Ascending aorta (tissue), 2 donors: ENCODE results near the gene CLP1. TPM values are rescaled to one million over a fixed set of nuclear protein-coding genes. Genes with fewer than 3 reads are reported as not detected.
A peak's percentile ranks its signal among the peaks of the same experiment; 100 is the strongest.
"Not testable (repeated sequence)": the region's sequence is repeated elsewhere in the genome, so short reads cannot be mapped to it uniquely, and the experiment has no call there.

Experiments used
- DNase-seq, 2 donors: peaks; one replicate each; pipeline ENCODE4 v3.0.0-alpha.2; 2019; ENCODE audit warnings: low spot score in 2 of 2
- H3K27ac ChIP-seq, 2 donors: fragments of 200-600 bp; sonication (generic); one replicate each; pipeline ENCODE4 v1.5.1; 2016 to 2017; ENCODE audit warnings: mild to moderate bottlenecking in 1 of 2
- H3K27me3 ChIP-seq: fragments of 200-600 bp; sonication (generic); one replicate; pipeline ENCODE4 v1.5.1; 2017
- H3K36me3 ChIP-seq, 2 donors: fragments of 200-600 bp; sonication (generic); one replicate each; pipeline ENCODE4 v1.5.1; 2016
- H3K4me1 ChIP-seq, 2 donors: fragments of 200-600 bp; sonication (generic); one replicate each; pipeline ENCODE4 v1.5.1; 2016 to 2017; ENCODE audit warnings: mild to moderate bottlenecking in 1 of 2
- H3K4me3 ChIP-seq, 2 donors: fragments of 200-600 bp; sonication (generic); one replicate each; pipeline ENCODE4 v1.5.1; 2016 to 2017; ENCODE audit warnings: mild to moderate bottlenecking in 1 of 2
- H3K9me3 ChIP-seq, 2 donors: fragments of 200-600 bp; sonication (generic); one replicate each; pipeline ENCODE4 v1.5.1; 2016
- intact Hi-C: fragments of 100-400 bp; cut with DNase I; formaldehyde crosslinking; loops from one replicate; pipeline ENCODE4 v1.15.1; 2023
- total RNA-seq: library from RNA; depleted of rRNA; stranded (reverse); fragments of >200 nt; gene quantifications from one replicate; pipeline ENCODE4 v1.1.0, GENCODE V29; 2016
- TF ChIP-seq, protein P1 (sequence below), 3 experiments: fragments of 200-600 bp in 2 of 3; fragments of 450-650 bp in 1 of 3; sonication (generic) in 2 of 3; IDR thresholded peaks; one replicate each; pipeline ENCODE4 v1.5.1; 2016 to 2019; ENCODE audit warnings: antibody characterized with exemption in 3 of 3, mild to moderate bottlenecking in 1 of 3, moderate library complexity in 1 of 3

The CLP1 gene
- total RNA-seq, 1 donor from 2014 or later: 1.2 TPM

DNA sequence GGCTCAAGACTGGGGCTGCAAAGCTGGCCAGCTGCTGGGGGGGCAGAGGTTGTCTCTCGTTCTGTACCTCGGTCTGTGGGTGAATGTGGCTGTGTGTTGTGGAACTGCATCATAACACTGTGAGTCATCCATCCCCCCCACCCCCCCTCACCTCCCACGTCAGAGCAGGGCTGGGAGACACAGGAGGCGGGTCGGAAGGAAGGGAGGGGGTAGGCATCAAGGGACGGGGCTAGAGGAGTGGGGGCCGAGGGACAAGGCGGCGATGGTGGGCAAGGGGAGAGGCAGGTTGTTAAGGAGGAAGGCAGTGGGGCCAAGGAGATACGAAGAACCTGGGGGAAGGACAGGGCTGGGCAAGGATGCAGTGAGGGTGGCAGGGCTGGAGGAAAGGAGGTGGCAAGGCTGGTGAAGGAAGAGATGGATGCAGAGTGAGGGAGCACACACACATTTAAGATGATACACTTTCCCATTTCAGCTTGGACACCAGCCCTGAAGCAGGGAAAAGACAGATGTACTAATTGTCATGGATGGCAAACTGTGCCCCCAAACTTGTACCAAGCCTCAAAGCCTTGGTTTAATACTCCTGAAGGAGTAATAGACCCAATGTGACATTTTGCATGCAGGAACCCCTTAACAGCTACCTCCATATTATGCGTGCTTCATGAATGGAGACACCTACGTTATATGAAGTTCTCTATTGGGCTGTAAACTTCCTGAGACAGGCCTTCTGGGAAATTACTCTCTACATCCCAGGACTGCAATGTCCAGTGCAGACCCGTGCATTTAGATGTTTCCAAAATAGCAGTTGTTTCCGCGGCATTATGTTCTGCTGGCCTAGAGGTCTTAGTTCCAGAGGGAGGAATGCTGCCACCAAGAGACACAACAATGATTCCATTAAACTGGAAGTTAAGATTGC is 7.5 kb upstream of the CLP1 start, which contains the start of gene YPEL4:
TSS of gene YPEL4 (minus strand) at position 87 of the 913 bp plus-strand sequence. CDS start 2,805 bp downstream, outside the sequence.
- H3K4me3 ChIP-seq: peak within 1 kb of the TSS; percentile 43 to 59
- no peaks in the 10 kb centered on the region for H3K36me3 ChIP-seq
- peaks cover 3 to 36% of the 10 kb centered on the region in 2 donors for H3K4me1 ChIP-seq
- H3K27ac ChIP-seq: no peak within 1 kb of the TSS
- TF ChIP-seq, protein P1, sequence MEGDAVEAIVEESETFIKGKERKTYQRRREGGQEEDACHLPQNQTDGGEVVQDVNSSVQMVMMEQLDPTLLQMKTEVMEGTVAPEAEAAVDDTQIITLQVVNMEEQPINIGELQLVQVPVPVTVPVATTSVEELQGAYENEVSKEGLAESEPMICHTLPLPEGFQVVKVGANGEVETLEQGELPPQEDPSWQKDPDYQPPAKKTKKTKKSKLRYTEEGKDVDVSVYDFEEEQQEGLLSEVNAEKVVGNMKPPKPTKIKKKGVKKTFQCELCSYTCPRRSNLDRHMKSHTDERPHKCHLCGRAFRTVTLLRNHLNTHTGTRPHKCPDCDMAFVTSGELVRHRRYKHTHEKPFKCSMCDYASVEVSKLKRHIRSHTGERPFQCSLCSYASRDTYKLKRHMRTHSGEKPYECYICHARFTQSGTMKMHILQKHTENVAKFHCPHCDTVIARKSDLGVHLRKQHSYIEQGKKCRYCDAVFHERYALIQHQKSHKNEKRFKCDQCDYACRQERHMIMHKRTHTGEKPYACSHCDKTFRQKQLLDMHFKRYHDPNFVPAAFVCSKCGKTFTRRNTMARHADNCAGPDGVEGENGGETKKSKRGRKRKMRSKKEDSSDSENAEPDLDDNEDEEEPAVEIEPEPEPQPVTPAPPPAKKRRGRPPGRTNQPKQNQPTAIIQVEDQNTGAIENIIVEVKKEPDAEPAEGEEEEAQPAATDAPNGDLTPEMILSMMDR (IDR thresholded peaks at IDR 0.05): no peak
- peak; percentile 62 to 81 for DNase-seq
- H3K9me3 ChIP-seq: no peaks in the 10 kb centered on the region
- intact Hi-C loops: loop anchor here (5.0 kb wide), 1 partner anchor 313 kb away; the partner anchor contains the start of genes P2RX3 and SSRP1
- peaks cover 6% of the 10 kb centered on the region for H3K27me3 ChIP-seq

DNA sequence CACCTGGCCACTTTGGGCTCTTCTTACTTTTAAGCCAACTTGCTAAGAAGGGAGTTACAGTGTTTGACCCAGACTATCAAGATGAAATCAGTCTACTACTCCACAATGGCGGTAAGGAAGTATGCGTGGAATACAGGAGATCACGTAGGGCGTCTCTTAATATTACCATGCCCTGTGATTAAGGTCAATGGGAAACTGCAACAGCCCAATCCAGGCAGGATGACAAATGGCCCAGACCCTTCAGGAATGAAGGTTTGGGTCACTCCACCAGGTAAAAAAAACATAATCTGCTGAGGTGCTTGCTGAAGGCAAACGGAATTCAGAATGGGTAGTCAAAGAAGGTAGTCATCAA is 6.8 kb upstream of the CLP1 start:
- Histone ChIP-seq H3K27me3 (peaks cover 6% of the 10 kb centered on the region), H3K27ac (no peak overlapping the region), H3K9me3 (no peaks in the 10 kb centered on the region), H3K36me3 (no peaks in the 10 kb centered on the region), H3K4me3 (no peak overlapping the region), H3K4me1 (peaks cover 3 to 29% of the 10 kb centered on the region in 2 donors)
- TF ChIP-seq, protein P1 (IDR thresholded peaks at IDR 0.05): no peak
- intact Hi-C loops: no loop called here
- DNase-seq: no peak

DNA sequence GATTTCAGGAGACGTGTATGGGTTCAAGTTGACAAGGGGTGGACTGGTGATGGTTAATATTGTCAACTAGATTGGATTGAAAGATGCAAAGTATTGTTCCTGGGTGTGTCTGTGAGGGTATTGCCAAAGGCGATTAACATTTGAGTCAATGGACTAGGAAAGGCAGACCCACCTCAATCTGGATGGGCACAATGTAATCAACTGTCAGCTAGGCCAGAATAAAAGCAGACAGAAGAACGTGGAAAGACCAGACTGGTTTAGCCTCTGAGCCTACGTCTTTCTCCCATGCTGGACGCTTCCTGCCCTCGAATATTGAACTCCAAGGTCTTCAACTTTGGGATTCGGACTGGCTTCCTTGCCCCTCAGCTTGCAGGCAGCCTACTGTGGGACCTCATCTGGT is 6.2 kb upstream of the CLP1 start:
- Histone ChIP-seq H3K27ac (no peak overlapping the region), H3K4me3 (no peak overlapping the region), H3K4me1 (peaks cover 3 to 26% of the 10 kb centered on the region in 2 donors), H3K27me3 (peaks cover 6% of the 10 kb centered on the region), H3K36me3 (no peaks in the 10 kb centered on the region), H3K9me3 (no peaks in the 10 kb centered on the region)
- intact Hi-C loops: no loop called here
- TF ChIP-seq, protein P1 (IDR thresholded peaks at IDR 0.05): no peak
- DNase-seq: no peak

DNA sequence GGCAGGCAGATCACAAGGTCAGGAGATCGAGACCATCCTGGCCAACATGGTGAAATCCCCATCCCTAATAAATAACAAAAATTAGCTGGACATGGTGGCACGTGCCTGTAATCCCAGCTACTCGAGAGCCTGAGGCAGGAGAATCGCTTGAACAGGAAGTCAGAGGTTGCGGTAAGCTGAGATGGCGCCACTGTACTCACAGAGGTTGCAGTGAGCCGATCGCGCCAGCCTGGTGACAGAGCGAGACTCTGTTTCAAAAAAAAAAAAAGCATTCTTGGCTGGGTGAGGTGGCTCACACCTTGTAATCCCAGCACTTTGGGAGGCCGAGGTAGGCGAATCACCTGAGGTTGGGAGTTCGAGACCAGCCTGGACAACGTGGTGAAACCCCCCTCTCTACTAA is 5.3 kb upstream of the CLP1 start:
- intact Hi-C loops, H3K36me3 ChIP-seq, H3K27ac ChIP-seq, DNase-seq, H3K9me3 ChIP-seq, H3K27me3 ChIP-seq, H3K4me3 ChIP-seq: not testable (repeated sequence)
- H3K4me1 ChIP-seq: peaks cover 3 to 22% of the 10 kb centered on the region in 2 donors

DNA sequence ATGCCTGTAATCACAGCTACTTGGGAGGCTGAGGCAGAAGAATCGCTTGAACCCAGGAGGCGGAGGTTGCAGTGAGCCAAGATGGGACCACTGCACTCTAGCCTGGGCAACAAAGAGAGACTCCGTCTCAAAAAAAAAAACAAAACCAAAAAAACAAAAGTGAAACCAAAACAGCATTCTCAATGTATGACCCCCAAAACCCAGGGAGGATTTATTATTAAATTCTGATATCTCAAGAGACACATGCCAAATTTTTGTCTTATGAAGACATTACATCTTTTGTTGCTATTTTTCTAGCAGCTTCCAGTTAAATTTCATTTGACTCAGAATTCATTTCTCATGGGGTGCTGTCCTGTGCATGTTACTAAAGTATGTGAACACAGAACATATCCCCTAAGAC is 4.9 kb upstream of the CLP1 start:
- intact Hi-C loops: no loop called here
- TF ChIP-seq, protein P1 (IDR thresholded peaks at IDR 0.05): no peak
- H3K4me3 ChIP-seq: no peak overlapping the region
- no peak for DNase-seq
- H3K27me3 ChIP-seq: peaks cover 6% of the 10 kb centered on the region
- H3K4me1 ChIP-seq: peaks cover 3 to 21% of the 10 kb centered on the region in 2 donors
- H3K9me3 ChIP-seq: no peaks in the 10 kb centered on the region
- H3K36me3 ChIP-seq: no peaks in the 10 kb centered on the region
- H3K27ac ChIP-seq: no peak overlapping the region

DNA sequence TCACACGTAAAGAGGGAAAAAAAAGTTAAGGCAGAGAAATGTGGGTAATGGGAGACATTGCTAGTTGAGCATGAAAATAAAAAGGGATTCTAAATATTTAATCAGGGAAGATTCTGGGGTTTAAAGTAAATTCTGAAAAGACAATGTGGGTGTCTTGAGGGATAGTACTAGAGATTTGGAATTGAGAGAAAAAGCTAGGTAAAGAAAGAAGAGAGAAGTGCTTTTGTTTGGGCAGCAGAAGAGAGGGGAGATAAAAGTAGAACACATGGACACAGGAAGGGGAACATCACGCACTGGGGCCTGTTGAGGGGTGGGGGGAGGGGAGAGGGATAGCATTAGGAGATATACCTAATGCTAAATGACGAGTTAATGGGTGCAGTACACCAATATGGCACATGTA is 4.4 kb upstream of the CLP1 start:
- no peaks in the 10 kb centered on the region for H3K9me3 ChIP-seq
- H3K36me3 ChIP-seq: no peaks in the 10 kb centered on the region
- peaks cover 6% of the 10 kb centered on the region for H3K27me3 ChIP-seq
- H3K4me3 ChIP-seq: no peak overlapping the region
- DNase-seq: no peak
- intact Hi-C loops: no loop called here
- H3K27ac ChIP-seq: no peak overlapping the region
- peaks cover 3 to 16% of the 10 kb centered on the region in 2 donors for H3K4me1 ChIP-seq
- TF ChIP-seq, protein P1 (IDR thresholded peaks at IDR 0.05): no peak
